ENCODE measurements around the gene PEX10.

Gene PEX10

GRCh38 chr1:2374252-2375155 lies 37.9 kb downstream of the PEX10 start:
- no peak for DNase-seq (ENCODE audit: low spot score)

GRCh38 chr1:2373551-2374251 lies 38.7 kb downstream of the PEX10 start:
- no peak for DNase-seq (ENCODE audit: low spot score)

- DNase-seq (ENCODE audit: low spot score): no peak
Observed at GRCh38 chr1:2372551-2373490, 39.5 kb downstream of the PEX10 start.

- no peak for DNase-seq (ENCODE audit: low spot score)
Observed at GRCh38 chr1:2368053-2368744, 44.2 kb downstream of the PEX10 start.

GRCh38 chr1:2363847-2364513 lies 48.4 kb downstream of the PEX10 start:
- no peak for DNase-seq (ENCODE audit: low spot score)

GRCh38 chr1:2360588-2361364 lies 51.6 kb downstream of the PEX10 start:
- DNase-seq (ENCODE audit: low spot score): no peak

GRCh38 chr1:2358651-2359640 lies 53.4 kb downstream of the PEX10 start:
- DNase-seq (ENCODE audit: low spot score): no peak

- no peak for DNase-seq (ENCODE audit: low spot score)
Observed at GRCh38 chr1:2358072-2358471, 54.3 kb downstream of the PEX10 start.

- DNase-seq (ENCODE audit: low spot score): no peak
Observed at GRCh38 chr1:2356911-2357845, 55.2 kb downstream of the PEX10 start.

- no peak for DNase-seq (ENCODE audit: low spot score)
Observed at GRCh38 chr1:2356401-2356800, 56.0 kb downstream of the PEX10 start.

GRCh38 chr1:2355373-2356261 lies 56.7 kb downstream of the PEX10 start:
- DNase-seq (ENCODE audit: low spot score): no peak

GRCh38 chr1:2354511-2355372 lies 57.6 kb downstream of the PEX10 start:
- no peak for DNase-seq (ENCODE audit: low spot score)
